ENCODE data around the gene MTM1.
A peak's percentile ranks its signal among the peaks of the same experiment; 100 is the strongest.

The MTM1 gene

GRCh38 chrX:150610043-150610442 is 41.6 kb downstream of the MTM1 start:
- DNase-seq, result no peak

GRCh38 chrX:150610446-150610845 is 42.0 kb downstream of the MTM1 start:
- no peak for DNase-seq

GRCh38 chrX:150615356-150615755 is 46.9 kb downstream of the MTM1 start:
- DNase-seq, result no peak

GRCh38 chrX:150616179-150616862 is 47.9 kb downstream of the MTM1 start:
- no peak for DNase-seq

GRCh38 chrX:150616863-150617198 is 48.4 kb downstream of the MTM1 start:
- no peak for DNase-seq

GRCh38 chrX:150621652-150622051 is 53.2 kb downstream of the MTM1 start:
- no peak for DNase-seq

- no peak for DNase-seq
These were observed 55.2 kb downstream of the MTM1 start for GRCh38 chrX:150623583-150623982.

GRCh38 chrX:150625097-150625496 is 56.7 kb downstream of the MTM1 start:
- no peak for DNase-seq

- DNase-seq, result no peak
These were observed 57.5 kb downstream of the MTM1 start for GRCh38 chrX:150625875-150626274.

- no peak for DNase-seq
These were observed 59.5 kb downstream of the MTM1 start for GRCh38 chrX:150627957-150628356.

GRCh38 chrX:150635952-150636351 is 67.5 kb downstream of the MTM1 start:
- no peak for DNase-seq

GRCh38 chrX:150642423-150642822 is 74.0 kb downstream of the MTM1 start:
- no peak for DNase-seq

GRCh38 chrX:150643271-150643670 is 74.8 kb downstream of the MTM1 start:
- DNase-seq, result no peak

GRCh38 chrX:150643958-150644357 is 75.5 kb downstream of the MTM1 start:
- no peak for DNase-seq

GRCh38 chrX:150644422-150644821 is 76.0 kb downstream of the MTM1 start:
- DNase-seq, result no peak

GRCh38 chrX:150647331-150647730 is 78.9 kb downstream of the MTM1 start:
- DNase-seq, result no peak

- no peak for DNase-seq
These were observed 80.0 kb downstream of the MTM1 start for GRCh38 chrX:150648296-150648940.

- DNase-seq, result no peak
These were observed 80.9 kb downstream of the MTM1 start for GRCh38 chrX:150649096-150649870.

- DNase-seq, result no peak
These were observed 83.5 kb downstream of the MTM1 start for GRCh38 chrX:150651906-150652305.

- DNase-seq, result no peak
These were observed 87.4 kb downstream of the MTM1 start for GRCh38 chrX:150655788-150656187.

GRCh38 chrX:150663073-150663472 is 94.7 kb downstream of the MTM1 start:
- peak; percentile 80 for DNase-seq

GRCh38 chrX:150664290-150664689 is 95.9 kb downstream of the MTM1 start:
- DNase-seq, result peak; percentile 88

GRCh38 chrX:150676221-150676620 is 107.8 kb downstream of the MTM1 start:
- DNase-seq, result no peak

- peak; percentile 59 for DNase-seq
These were observed 112.6 kb downstream of the MTM1 start for GRCh38 chrX:150680974-150681373.
